Stimulated activated CD4-positive, alpha-beta T cell treated with anti-CD3 and anti-CD28 coated beads, Interleukin-15, amount 100 ng/mL, for 1 hour (primary cell): Measurements from ENCODE around the gene TMPRSS9.
"Not testable (repeated sequence)": the region's sequence is repeated elsewhere in the genome, so short reads cannot be mapped to it uniquely, and the experiment has no call there.

Source experiments
- DNase-seq, 2 donors: peaks; one replicate each; pipeline ENCODE4 v3.0.0-alpha.2; 2020; ENCODE audit warnings: low read depth in 1 of 2, low spot score in 1 of 2

Gene TMPRSS9

DNA sequence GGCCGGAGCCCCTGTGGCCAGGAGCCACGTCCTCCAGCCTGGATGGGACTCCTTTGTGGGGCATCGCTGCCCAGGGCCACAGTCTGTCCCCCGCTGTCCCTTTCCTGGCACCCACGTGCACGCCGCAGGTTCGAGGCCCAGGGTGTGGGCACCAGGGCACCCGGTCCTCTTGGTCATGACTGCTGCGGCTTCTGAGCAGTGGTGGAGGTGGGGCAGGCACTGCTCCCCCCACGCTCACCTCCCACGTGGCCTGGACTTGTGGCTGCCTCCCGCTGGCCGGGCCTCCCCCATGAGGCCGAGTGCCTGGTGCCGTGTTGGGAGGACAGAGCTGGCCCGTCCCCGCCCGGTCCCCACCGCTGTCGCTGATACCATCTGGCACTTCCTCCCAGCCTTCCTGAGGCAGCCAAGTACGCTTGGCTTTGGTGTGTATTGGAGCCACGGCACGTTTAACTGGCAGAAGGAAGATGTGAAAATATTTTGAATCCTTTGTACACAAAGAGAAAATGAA, 18.8 kb upstream of the TMPRSS9 start:
- DNase-seq: no peak

DNA sequence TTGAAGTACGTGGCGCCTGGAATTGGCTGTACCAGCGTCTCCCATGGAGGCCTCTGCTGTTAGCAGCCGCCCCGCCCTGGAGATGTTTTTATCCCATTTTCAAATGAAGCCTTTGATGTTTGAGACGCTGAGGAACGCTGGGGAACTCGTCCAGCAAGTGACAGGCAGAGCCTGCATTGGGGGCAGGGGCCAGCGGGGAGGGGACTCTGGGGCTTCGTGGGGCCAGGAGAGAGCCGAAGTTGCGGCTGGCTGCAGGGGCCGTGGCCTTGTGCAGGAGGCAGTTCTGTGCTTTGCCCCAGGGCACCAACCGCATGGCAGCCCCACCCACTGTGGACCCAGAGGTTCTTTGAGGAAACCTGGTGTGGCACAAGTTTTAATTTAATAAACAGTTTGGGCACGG, 18.1 kb upstream of the TMPRSS9 start:
- no peak for DNase-seq

GRCh38 chr19:2342656-2343288, 17.3 kb upstream of the TMPRSS9 start:
- DNase-seq: no peak

- DNase-seq: no peak
These were observed 16.6 kb upstream of the TMPRSS9 start for GRCh38 chr19:2343289-2343982.

GRCh38 chr19:2344381-2344870, 15.6 kb upstream of the TMPRSS9 start:
- DNase-seq: no peak

- DNase-seq: no peak
These were observed 15.0 kb upstream of the TMPRSS9 start for GRCh38 chr19:2345076-2345475.

DNA sequence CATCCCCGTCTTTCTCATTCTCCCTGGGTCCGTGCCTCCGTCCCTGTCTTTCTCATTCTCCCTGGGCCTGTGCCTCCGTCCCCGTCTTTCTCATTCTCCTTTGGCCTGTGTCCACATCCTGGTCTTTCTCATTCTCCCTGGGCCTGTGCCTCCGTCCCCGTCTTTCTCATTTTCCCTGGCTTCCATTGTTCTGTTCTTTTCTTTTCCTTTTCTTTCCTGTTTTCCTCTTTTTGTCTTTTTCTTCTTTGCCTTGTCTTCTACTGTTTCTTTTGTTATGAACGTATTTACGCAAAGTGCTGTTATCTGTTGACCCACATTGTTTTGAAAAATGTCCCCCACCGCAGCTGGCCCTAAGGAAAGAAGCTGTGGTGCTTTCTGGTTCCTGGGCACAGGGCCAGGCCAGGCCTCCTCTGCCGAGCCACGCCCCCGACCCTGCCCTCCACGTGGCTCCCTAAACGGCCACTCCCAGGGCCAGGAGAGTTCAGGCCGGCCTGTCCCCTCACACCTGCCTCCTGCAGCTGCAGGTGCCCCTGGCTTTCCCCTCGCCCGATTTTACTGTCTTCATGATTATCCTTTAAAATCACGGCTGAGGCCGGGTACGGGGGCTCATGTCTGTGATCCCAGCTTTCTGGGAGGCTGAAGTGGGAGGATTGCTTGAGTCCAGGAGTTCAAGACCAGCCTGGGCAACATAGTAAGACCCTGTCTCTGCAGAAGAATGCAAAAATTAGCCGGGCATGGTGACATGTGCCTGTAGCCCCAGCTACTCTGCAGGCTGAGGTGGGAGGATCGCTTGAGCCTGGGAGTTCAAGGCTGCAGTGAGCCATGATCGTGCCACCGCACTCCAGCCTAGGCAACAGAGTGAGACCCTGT, 14.0 kb upstream of the TMPRSS9 start:
- no peak for DNase-seq

GRCh38 chr19:2349818-2350217, 10.2 kb upstream of the TMPRSS9 start:
- DNase-seq: not testable (repeated sequence)

- no peak for DNase-seq
These were observed 9.4 kb upstream of the TMPRSS9 start for GRCh38 chr19:2350656-2351055.

GRCh38 chr19:2351591-2351990, 8.5 kb upstream of the TMPRSS9 start:
- DNase-seq: no peak

DNA sequence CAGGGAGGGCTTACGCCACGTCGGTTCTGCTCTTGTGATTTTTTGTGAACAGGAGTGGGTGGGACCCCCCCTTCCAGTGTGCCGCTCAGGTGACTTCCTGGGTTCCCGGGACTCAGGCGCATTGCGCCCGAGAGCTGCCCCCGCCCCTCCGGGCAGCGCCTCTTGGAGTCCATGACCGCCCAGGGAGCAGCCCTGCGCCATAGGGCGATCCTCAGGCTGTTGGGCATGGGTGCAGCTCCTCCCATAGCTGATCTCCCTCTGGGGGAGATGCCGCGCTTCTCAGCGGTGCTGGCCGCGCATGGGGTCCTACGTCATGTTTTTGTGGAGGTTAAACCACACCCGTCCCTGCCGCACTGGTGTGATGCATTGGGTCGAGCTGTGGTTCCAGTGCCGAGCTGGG, 7.9 kb upstream of the TMPRSS9 start:
- no peak for DNase-seq

- DNase-seq: no peak
These were observed 6.7 kb upstream of the TMPRSS9 start for GRCh38 chr19:2353159-2353886.

- no peak for DNase-seq
These were observed 6.0 kb upstream of the TMPRSS9 start for GRCh38 chr19:2353887-2354592.

GRCh38 chr19:2354670-2355069, 5.4 kb upstream of the TMPRSS9 start:
- DNase-seq: no peak

DNA sequence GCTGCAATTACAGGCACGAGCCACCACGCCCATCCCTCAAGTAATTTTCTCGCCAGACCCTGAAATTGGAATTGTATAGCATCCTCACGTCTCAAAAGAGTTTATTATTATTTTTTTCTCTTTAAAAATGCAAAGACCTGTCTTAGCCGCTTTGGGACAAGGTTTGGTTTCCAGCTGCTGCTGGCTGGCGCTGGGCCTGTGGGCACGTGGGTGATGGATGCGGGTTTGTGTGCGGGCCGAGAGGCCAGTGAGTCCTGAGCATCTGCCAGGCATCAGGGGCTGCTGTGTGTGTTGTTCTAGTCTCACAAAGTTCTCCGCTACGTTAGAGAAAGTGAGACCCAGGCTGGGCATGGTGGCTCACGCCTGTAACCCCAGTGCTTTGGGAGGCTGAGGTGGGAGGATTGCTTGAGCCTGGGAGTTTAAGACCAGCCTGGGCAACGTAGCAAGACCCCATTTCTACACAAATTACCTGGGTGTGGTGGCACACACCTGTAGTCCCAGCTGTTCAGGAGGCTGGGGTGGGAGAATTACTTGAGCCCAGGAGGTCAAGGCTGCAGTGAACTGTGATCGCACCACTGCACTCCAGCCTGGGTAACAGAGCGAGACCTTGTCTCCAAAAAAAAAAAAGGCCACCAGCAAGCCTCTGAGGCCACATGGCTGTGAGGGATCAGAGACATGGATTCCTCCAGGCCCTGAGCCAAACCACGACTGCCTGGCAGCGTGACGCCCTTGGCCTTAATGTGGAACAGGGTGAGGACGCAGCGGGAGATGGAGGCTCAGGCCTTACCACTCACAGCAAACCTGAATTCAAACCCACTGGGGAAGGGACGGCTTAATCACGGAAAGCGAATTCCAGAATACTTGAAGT, 4.7 kb upstream of the TMPRSS9 start:
- no peak for DNase-seq

GRCh38 chr19:2356036-2356646, 3.9 kb upstream of the TMPRSS9 start:
- DNase-seq: no peak

DNA sequence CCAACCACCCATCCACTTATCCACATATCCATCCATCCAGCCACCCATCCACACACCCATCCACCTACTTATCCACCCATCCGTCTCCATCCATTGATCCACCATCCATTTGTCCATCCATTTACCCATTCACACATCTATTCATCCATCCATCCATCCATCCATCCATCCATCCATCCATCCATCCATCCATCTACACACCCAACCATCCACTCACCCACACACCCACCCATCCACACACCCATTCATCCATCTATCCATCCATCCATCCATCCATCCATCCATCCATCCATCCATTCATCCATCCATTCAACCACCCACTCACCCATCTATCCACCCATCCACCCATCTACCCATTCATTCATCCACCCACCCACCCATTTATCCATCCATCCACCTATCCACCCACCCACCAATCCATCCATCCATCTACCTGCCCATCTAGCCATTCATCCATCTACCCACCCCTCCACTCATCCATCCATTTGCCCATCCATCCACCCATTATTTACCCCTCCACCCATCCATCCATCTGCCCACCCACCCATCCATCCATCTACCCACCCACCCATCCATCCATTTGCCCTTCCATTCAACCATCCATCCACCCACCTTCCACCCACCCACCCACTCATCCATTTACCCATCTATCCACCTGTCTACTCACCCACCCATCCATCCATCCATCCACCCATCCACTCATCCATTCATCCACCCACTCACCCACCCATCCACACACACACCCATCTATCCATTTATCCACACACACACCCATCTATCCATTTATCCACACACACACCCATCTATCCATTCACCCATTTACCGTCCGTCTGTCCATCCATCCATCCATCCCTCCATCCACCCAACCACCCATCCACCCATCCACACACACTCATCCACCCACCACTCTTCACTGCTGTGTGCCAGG, 2.5 kb upstream of the TMPRSS9 start:
- DNase-seq: no peak
